NCI-H2196 (cell line): Measurements from ENCODE around the gene ITK.

Source experiments
- DNase-seq: peaks from one replicate; lab custom pipeline; 2025; ENCODE audit not compliant: unreplicated experiment; lab: John Stamatoyannopoulos, UW

Gene ITK

DNA sequence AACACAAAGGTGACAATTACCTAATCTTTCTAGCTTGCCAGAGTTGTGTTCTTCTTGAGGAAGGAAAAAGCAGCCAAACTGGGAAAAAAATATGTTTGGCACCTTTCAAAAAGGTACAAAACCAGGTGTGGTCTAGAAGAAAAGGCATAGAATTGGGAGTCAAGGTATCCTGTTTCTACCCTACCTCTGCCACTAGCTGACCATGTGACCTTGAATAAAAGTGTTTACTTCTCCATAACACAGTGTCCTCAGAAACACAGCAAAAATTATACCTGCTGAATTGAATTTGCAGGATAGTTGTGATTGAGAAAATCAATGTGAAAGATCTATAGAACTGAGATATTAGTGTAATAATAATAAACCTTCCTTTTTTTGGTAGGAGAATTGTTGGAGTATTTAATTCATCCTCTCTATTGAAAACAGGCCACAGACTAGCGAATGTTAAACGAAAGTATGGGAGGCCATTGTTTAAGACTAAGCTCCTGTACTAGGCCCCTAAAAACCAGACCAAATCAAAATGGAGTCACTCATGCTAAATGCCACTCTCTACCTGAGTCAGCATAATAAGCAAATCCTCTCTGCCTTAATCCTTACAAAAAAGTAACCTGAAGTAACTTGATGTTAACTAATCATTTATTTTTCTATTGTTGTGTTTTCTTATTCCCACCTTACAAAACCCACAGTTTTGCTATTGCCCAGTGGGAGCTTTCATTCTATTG lies 97.8 kb downstream of the ITK start:
- DNase-seq, result no peak

DNA sequence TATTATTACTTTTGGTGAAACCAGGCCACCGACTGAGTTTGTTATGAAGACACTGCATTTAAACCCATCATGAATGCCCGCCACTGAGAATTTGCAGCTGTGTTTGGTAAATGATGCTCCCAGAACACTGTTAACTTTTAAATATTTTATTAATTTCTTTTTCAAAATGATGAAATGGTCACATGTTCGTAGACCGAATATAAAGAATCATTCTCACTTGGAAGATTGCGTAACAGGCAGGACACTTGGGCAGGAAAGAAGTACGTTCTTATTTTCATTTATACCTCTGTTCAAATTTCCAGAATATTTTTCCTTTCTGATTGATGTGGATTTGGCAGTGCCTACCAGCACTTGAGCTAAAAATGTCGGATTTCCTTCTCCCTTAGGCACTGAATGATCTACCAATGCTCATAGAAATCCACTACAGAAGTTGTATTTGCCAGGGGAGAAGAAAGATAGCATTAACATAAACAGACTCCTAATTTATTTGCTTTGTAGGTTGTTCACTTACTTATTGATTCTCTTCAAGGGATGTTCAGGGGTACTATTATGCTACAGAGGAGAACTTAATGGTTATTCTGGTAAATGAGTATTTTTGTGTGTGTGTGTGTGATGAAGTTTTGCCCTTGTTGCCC lies 99.1 kb downstream of the ITK start:
- DNase-seq, result no peak

- no peak for DNase-seq
These were observed 100.3 kb downstream of the ITK start for GRCh38 chr5:157280927-157281326.

DNA sequence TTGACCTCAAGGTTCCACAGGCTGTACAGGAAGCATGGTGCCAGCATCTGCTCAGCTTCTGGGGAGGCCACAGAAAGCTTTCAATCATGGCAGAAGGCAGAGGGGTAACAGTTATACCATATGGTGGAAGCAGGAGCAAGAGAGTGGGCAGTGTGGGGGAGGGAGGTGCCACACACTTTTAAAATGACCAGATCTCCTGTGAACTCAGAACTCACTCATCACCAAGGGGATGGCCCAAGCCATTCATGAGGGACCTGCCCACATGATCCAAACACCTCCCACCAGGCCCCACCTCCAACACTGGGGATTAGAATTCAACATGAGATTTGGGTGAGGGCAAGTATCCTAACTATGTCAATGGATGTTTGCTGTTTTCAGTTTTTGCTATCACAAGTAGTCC lies 101.5 kb downstream of the ITK start:
- DNase-seq, result no peak

GRCh38 chr5:157283434-157283833 lies 102.8 kb downstream of the ITK start:
- no peak for DNase-seq

DNA sequence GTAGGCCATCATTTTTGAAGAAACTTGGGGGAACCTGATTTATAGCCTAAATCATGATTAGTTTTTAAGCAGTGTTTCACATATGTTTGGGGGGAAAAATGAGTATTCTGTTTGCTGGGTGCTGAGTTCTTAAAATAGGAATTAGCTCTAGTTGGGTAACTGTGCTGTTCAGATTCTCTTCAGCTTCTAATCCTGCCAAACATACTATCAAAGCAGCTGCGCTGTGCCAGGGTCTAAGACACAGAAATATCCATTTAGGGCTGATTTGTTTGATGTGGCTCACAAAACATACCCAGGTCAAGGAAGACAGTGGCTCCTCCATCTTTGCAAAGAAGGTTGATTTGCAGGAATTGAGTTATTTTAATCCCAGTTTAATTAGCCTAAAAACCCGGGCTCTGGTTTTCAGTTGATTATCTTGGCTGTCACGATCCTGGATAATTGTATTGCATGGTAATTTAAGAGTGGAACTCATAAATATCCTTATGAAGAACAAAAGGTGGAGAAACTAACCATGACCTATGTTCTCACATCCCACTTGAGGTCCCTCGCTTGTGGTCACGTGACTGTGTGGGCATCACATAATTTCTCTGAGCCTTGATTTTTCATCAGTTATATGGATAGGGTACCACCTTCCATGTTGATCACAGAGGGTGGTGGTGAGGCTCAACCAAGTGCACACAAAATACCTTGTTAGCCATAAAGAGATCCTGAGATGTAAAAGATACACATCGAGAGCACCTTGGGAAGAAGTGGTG lies 104.0 kb downstream of the ITK start:
- DNase-seq, result no peak

- DNase-seq, result no peak
These were observed 104.8 kb downstream of the ITK start for GRCh38 chr5:157285310-157286035.

- no peak for DNase-seq
These were observed 106.1 kb downstream of the ITK start for GRCh38 chr5:157286761-157287211.

GRCh38 chr5:157288405-157289163 lies 107.9 kb downstream of the ITK start:
- DNase-seq, result no peak

GRCh38 chr5:157289164-157289819 lies 108.7 kb downstream of the ITK start:
- no peak for DNase-seq

DNA sequence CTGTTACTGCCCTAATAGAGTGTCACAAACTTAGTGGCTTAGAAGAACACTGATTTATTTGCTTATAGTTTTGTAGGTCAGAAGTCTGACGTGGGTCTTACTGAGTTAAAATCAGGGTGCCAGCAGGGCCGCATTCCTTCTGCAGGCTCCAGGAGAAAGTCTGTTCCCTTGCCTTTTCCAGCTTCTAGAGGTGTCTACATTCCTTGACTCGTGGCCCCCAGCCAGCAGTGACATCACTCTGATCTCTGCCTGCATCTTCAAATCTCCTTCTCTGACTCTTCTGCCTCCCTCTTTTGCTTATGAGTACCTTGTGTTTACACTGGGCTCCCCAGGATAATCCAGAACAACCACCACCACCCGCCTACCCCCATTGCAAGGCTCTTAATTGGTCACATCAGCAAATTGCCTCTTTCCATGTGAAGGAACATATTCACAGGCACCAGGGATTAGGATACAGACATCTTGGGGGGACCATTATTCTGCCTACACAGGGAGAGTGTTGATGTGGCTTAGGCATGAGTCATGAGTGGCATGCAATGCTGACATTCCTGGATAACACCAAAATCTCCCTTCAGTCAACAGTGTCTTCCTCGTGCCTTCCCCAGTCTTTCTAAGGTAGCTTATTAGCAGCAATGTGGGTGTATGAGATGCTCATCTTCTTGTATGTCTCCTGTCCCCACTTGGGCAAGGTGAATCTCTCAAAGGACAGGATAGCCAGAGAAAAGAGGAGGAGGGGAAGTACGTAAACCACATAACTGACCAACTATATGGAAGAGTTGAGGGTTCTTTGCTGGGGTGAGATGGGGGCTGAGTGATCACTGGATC lies 109.7 kb downstream of the ITK start:
- no peak for DNase-seq

GRCh38 chr5:157290981-157291711 lies 110.5 kb downstream of the ITK start:
- DNase-seq, result no peak

DNA sequence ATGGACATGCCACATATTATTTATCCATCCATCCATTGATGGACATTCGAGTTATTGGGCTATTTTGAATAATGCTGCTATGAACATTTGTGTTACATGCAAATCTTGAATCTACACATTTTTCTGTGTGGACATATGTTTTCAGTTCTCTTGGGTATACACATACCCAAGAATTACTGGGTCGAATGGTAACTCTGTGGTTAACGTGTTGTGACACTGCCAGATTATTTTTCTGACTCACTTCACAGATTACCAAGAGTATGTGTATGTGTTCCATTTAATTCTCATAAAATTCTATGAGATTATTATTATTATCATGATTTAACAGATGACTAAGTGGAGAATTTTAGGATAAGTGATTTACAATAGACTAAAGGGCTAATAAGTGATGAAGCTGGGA lies 112.0 kb downstream of the ITK start:
- DNase-seq, result no peak

DNA sequence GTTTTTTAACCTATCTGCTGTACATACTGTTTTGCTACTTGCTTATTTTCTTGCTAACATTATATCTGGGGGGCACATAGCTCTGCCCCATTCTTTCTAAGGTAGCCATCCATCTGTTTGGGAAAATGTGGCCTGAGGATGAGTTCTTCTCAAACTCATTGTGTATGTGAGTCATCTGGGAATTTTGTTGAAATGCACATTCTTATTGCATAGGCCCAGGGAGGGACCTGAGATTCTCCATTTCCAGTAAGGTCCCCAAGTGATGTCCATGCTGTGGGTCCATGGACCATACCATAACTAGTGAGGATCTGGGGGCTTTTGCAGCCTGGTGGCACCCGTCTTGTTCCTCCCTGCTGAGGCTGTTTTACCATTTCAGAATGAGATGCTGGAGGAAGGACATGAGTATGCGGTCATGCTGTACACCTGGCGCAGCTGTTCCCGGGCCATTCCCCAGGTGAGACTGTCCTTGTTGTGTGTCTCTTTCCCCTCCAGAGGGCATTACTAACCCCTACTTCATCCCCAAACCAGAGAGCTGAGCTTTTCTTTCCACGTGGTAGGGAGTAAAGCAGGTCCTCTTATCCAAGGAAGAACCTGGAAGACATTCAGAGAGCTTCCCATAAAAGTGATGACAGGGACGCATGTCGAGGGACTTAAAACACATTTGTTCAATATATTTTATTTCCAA lies 113.9 kb downstream of the ITK start:
- DNase-seq, result no peak

DNA sequence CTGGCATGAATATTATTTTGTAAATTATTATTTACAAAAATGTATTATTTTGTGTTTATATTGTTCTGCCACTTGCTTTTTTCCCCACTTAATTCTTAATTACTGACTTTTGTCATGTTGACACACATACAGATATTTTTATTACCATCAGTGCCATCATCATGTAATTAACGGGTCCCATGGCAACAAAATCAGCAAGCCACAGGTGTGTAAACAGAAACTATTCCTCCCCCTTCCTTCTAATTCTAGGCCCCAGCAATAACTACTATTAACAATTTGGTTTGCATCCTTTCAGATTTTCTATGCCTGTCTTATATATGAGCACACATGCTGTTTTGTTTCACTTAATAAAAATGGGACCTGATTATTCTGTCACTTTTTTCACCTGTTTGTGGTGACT lies 114.6 kb downstream of the ITK start:
- peak; percentile 24 for DNase-seq

DNA sequence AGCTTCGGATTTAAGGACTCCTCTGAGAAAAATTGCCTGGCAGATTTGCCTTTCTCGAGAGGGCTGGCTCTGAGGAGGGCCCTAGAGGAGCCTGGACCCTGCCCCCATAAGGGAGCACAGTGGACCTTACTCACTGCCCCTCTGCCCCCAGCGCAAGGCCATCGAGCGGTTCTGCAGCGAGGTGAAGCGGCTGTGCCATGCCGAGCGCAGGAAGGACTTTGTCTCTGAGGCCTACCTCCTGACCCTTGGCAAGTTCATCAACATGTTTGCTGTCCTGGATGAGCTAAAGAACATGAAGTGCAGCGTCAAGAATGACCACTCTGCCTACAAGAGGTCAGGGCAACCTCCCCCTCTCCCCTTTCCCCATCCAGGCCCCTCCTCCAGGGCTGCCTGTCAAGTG lies 119.9 kb downstream of the ITK start:
- no peak for DNase-seq

DNA sequence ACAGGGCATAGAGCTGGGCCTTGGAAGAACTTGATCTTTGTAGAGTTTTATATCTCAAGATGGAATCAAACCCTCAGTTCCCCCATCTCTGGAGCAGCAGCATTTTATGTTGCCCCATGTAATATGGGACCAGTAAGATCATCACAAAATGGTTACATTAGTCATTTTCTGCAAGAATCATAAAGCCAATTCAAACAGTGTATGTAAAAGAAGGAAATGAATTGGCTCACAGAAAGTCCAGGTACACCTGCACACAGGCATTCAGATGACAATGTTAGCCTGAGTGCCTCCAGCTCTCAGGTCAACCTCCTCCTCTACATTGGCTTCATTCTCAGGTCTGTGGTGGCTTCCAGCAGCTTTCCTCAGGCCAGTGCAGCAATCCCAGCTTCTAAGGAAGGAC lies 120.4 kb downstream of the ITK start:
- no peak for DNase-seq

- DNase-seq, result no peak
These were observed 122.4 kb downstream of the ITK start for GRCh38 chr5:157303023-157303422.
